Measurements from ENCODE around the gene RAPSN.

RAPSN gene

GRCh38 chr11:47435687-47436086, 13.2 kb downstream of the RAPSN start:
- no peak overlapping the region for H3K4me3 ChIP-seq (ENCODE audit: low read depth, low read length)

GRCh38 chr11:47434011-47434786, 14.7 kb downstream of the RAPSN start:
- H3K4me3 ChIP-seq (ENCODE audit: low read depth, low read length) = no peak overlapping the region

- no peak overlapping the region for H3K4me3 ChIP-seq (ENCODE audit: low read depth, low read length)
Observed at GRCh38 chr11:47433157-47433556, 15.8 kb downstream of the RAPSN start.

GRCh38 chr11:47431356-47432083, 17.4 kb downstream of the RAPSN start:
- H3K4me3 ChIP-seq (ENCODE audit: low read depth, low read length) = no peak overlapping the region

- no peak overlapping the region for H3K4me3 ChIP-seq (ENCODE audit: low read depth, low read length)
Observed at GRCh38 chr11:47430524-47430923, 18.4 kb downstream of the RAPSN start.

- H3K4me3 ChIP-seq (ENCODE audit: low read depth, low read length) = peak within 1 kb of the TSS; percentile 86
Observed at GRCh38 chr11:47426062-47426956, 22.6 kb downstream of the RAPSN start, which contains the start of gene PSMC3. TSS of gene PSMC3 (minus strand) at chr11:47426439. CDS start at chr11:47426279, 160 bp downstream.

GRCh38 chr11:47425611-47426010, 23.3 kb downstream of the RAPSN start:
- H3K4me3 ChIP-seq (ENCODE audit: low read depth, low read length) = peak overlapping the region; percentile 86

- no peak overlapping the region for H3K4me3 ChIP-seq (ENCODE audit: low read depth, low read length)
Observed at GRCh38 chr11:47418454-47419259, 30.3 kb downstream of the RAPSN start.

GRCh38 chr11:47417712-47418111, 31.2 kb downstream of the RAPSN start:
- H3K4me3 ChIP-seq (ENCODE audit: low read depth, low read length) = no peak overlapping the region

- no peak overlapping the region for H3K4me3 ChIP-seq (ENCODE audit: low read depth, low read length)
Observed at GRCh38 chr11:47415949-47416472, 32.9 kb downstream of the RAPSN start.

- H3K4me3 ChIP-seq (ENCODE audit: low read depth, low read length) = no peak overlapping the region
Observed at GRCh38 chr11:47415091-47415854, 33.7 kb downstream of the RAPSN start.

GRCh38 chr11:47414685-47415070, 34.3 kb downstream of the RAPSN start:
- H3K4me3 ChIP-seq (ENCODE audit: low read depth, low read length) = no peak overlapping the region

GRCh38 chr11:47413908-47414684, 34.8 kb downstream of the RAPSN start:
- H3K4me3 ChIP-seq (ENCODE audit: low read depth, low read length) = no peak overlapping the region

GRCh38 chr11:47413351-47413750, 35.6 kb downstream of the RAPSN start:
- no peak overlapping the region for H3K4me3 ChIP-seq (ENCODE audit: low read depth, low read length)

GRCh38 chr11:47411884-47412746, 36.8 kb downstream of the RAPSN start:
- H3K4me3 ChIP-seq (ENCODE audit: low read depth, low read length) = no peak overlapping the region

GRCh38 chr11:47410370-47411264, 38.3 kb downstream of the RAPSN start:
- no peak overlapping the region for H3K4me3 ChIP-seq (ENCODE audit: low read depth, low read length)

All from iPS-11a (cell line).